Activated CD4-positive, alpha-beta T cell treated with anti-CD3 and anti-CD28 coated beads, Interleukin-2, amount 50 U/mL, for 1 hour (primary cell): Measurements from ENCODE around the gene COL8A1.

Experiments
- DNase-seq: peaks from one replicate; pipeline ENCODE4 v3.0.0-alpha.2; 2020

The COL8A1 gene

DNA sequence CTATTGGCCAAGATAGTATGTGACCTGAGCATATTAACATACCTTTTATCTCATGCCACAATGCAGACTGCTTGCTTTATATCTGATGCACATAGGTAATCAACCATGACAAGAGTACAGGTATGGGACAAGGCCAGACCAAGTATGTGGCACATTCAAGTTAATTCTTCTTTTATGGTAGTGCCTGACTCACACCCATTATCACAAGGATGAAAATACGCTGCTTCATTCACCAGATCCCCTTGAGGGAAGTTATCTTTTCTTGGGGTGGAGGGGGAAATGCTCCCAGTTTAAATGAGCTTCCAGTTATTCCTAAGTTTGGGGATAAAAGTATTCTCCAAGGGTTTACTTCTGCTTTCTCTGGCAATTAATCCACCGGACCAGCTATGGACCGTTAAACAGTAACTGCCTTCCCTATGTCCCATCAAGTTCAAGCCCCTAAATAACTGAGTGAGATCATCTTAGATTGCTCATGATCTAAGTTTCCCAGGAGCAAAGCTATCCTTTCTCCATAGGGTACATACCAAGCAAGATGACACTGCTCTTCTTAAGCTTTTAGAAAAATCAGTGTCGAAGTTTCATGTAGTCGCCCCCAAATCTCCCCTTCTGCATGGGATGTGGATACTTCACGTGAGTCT lies 1.9 kb downstream of the COL8A1 start:
- DNase-seq = no peak

DNA sequence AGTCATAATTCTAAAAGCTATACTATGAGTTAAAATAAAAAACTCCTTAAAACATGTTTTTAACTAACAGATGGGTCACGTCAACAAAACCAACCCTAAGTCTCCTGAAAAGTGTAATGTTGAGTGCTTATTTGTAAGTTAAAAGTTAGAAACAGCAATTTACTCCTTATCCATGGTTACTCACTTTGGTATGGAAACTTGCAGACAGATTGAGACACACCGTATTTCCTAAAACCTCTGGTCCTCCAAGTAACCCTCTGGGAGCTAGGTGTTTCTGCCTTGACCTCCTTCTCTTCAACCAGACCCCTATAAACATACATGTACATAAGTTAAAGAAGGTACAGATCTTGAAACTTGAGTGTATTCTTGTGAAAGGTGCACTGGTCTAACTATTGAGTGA lies 3.1 kb downstream of the COL8A1 start:
- no peak for DNase-seq

DNA sequence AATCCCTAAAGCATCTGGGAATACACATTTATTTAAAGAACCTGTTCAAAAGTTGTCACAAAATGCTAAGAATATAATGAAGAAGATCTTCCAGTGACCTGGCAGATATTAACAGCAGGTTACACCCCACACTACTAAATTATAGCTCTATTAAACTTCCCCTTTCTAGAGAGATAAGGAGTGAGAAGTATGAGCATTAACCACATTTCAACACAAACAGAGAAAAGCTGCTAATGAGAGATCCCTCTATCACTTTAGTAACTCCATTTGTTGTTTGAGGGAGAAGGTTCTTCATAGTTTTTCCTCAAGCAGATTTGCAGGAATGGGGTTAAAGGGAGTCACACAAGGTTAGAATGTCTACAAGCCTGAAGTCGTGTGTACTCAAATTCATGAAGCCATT lies 3.6 kb downstream of the COL8A1 start:
- no peak for DNase-seq

DNA sequence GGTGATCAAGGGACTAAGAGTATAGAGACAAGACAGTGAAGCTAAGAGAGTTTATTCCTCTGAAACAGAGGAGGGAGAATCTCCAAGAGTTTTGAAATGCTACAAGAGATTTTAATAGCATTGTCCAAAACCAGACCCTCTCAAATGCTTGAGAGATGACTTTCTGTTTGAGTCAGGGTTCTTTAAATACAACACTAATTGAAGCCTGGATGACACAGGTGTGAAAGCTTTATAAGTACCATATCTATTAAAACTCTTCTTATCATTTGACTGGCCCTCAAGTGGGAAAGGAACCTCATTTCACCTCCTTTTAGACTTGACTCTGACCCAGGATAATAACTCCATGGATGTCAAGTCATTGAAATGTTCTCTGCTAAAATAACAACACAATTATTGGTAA lies 5.6 kb downstream of the COL8A1 start:
- DNase-seq = no peak

DNA sequence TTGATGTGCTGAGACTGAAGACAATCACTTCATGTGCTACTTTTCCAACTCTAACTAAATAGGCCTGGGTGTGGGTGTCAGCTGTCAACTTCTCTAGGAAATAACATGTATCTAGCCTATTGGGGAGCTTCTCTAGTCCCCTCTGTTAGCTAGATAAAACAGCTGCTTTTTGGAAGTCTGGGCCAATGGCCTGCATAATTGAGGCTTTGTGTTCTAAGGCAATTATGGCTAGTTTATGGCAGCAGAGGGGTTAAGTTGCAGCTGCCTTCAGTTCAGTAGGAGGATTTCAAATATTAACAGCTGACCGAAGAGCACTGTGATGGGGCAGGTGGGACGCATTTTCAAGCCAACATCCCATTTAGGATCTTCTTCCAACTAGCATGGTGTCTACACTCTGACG lies 6.4 kb downstream of the COL8A1 start:
- DNase-seq = no peak

DNA sequence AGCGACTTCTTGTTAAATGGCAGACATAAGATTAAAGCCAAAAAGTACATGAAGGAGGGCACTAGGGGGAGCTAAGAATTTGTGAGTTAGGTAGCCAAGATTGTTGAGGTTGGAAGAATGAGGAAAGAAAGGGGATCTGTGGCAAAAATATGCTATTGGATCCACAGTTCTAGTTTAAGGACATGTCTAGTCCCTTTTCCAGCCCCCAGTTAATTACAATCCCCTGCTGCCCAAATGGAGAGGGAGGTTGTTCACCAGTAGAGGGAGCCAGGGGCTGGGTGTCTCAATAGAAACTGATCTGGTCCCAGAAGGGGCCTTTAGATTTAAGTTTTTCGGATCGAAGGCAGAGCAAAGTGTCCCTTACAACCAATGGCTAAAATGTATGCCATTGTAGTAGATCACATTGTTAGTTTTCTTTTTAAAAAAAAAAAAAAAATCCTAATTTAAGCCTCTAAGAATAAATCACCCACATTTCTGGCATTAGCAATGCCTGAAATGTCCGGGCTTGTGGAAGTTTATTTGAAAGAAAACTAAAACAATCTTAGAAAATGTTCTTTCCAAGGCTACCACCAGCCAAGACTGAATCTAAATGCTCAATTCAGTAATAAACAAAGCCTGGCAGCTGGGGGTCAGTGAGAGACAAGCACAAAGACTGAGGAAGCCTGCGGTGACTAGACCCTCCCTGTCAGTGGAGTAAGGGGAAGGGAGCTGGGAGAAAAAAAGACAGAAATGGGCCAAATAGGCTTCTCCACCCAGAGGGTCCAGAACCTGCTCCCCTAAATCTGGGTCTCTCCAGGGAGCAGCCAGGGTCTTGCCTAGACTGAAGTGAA lies 7.1 kb downstream of the COL8A1 start:
- DNase-seq = no peak

DNA sequence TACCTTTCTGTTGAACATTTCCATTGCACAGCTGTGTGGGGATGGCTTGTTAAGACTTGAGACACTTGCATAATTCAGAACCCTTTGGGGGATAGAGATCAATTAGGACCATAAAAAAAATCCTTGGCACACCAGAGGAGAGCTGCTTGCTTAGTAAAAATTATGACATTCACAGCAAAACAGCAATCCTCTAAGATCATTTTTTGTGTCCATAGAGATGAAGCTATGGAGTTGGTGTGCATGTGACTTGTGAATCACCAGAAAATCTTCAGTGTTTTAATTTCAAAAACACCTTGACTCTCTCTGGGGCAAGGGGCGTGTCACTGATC lies 7.7 kb downstream of the COL8A1 start:
- DNase-seq = no peak

DNA sequence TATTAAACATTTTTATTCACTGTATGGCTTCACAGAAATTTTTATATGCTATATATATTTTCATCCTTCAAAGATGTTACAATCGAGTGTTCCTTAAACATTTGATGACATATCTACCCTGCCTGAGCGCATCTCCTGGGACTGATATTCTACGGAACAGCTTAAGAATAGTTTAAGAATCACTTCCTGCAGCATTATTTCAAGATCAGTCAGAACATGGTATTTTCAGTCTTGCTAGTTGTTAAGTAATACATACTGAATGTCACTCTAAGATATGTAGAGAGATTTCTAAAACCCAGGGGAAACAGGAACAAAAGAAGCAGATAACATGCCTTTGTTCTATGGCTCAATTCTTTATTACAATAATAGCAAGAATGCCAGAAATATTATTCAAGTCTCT lies 8.7 kb downstream of the COL8A1 start:
- no peak for DNase-seq

DNA sequence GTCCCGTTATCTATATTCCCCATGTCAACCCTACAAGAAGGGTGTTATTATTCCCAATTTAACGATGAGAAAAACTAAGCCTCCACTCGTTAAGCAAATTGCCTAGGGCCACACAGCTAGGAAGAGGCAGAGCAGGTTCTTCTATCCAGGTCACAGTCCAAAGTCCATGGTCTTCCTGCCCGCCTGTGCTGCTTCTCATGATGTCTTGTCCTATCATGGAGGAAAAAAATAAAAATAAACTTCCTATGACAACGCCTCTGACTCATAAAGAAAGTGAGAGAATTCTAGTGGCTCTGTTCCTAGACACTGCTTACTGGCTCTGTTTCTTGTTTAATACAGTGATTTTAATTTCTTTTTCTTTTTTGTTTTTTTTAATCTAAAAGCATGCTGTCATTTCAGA lies 9.7 kb downstream of the COL8A1 start:
- DNase-seq = no peak

DNA sequence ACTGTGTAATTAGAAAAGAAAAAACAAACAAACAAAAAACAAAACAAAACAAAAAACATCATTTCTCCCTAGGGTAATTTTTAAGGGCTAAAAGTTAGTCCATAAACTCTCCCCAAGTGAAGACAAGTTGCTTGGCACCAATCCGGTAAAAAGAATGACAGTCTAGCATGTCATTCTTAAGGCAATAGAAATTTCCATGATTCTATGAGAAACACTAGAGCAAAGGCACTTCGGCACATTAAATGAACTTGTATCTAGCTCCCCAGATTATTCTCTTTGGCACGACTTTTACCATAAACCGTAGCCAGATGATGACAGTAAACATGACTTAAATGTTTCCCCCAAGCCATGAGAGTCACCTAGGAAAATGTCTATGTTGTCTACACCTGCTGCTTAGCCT lies 10.1 kb downstream of the COL8A1 start:
- no peak for DNase-seq

DNA sequence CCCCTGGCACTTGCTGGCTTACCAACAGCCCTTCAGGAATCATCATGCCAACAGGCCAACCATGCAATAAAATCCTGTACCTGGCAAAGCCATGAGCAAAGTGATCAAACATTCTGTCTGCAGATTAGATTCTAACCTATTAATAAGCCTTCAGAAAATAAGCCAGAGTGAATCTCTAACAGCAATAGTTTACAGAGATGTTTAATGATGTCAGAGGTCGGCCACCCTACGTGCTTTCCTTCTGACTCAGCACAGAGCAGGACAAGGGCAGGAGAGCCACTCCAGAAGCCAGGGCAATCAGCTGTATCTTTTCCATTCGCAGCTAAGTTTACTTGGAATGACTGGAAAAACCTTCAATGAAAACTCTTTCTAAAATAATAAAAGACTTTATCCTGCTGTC lies 13.1 kb downstream of the COL8A1 start:
- no peak for DNase-seq

DNA sequence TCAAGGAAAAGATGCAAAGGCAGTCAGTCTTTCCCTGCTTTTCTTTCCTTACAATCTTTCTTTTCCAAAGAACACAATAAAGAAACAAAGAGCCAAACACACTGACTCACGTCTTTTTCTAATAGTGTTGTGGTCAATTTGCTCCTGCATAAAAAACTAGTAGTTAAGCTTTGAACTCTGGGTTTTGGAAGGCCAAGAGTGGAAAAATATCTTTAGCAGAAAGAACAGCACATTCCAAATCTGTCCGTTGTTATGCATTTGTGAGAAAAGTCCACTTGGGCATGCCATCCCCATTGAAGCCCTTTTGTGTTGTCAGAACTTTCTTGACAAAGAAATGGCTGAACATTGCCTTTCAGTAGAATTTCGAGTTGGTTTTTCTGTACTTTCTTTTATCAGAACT lies 18.2 kb downstream of the COL8A1 start:
- no peak for DNase-seq

DNA sequence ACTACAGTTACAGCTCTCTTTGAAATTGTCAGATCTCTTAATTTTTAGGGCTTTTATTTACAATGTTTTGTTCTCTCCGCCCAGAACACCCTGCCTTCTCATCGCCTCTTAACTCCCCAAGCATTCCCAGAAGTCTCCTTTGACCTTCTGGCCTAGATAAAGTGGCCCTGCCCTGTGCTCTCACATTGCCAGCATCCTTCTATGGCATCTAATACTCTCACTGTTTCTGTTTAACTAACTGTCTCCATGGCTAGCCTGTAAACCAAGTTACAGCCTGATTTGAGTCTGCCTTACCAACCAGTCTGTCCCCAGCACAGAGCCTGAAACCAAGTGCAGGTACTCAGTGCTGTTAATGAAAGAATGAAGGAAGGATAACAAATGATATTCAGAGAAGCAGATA lies 19.9 kb downstream of the COL8A1 start:
- no peak for DNase-seq

DNA sequence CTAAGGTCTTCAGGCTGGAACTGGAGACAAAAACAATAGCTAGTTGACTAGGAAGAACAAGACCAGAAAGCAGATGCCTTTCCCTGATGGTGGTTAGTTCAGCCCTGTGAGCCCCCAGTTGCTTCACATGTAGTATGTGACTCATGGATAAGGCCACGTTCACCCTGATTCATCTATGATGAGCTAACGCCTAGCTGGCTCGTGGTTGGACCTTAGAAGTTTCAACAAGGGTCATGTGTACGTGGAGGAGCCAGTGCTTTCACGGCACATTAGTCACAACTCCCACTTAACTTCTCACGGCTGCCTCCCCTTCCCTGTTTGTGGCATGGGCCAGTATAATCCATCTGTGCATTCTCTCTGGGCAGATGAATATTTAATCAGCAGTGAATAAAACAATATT lies 20.6 kb downstream of the COL8A1 start:
- DNase-seq = no peak

DNA sequence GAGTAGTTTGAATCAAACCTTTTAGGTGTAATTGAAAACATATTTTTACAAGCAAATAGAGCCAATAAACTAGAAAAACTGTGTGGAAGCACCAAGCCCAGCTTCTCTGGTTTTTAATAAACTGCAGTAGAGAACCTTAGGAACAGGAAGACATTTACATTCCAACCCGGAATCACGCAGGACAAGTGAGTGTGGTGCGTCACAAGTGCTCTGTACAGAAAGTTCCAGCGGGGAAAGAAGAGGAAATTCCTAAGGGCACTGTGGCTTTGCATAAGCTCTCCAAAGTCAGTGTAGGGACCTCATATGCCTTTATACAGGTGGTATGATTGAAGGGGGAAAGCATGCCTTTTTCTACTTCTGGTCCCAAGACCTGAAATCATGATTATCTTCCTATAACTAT lies 21.6 kb downstream of the COL8A1 start:
- no peak for DNase-seq

DNA sequence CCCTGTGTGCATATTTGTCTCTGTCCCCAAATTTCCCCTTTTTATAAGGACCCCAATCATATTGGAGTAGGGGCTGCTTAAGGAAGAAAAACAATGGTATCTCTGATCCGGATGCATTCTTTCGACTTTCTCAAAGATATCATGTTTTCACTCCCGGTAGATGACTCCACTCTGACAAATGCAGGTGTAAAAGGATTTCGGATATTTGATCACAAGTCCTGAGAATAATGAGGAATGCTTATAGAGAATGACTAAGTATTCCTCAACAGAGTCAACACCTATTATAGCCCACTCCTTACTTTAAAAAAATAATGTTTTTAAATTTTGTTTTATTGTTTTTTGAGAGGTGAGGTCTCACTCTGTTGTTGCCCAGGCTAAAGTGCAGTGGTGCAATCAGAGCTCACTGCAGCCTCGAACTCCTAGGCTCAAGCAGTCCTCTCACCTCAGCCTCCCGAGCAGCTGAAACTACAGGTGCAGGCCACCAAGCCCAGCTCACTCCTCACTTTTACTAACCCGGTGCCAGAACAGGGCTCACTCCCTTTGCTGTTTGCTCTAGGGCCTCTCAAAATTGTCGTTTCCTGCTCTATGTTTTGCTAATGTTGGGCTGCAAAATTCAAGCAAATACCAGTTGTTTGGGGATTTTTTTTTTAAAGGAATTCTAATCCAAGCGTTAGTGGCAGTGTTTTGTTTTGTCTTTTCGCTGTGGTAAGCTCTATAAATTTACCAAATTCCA lies 24.6 kb downstream of the COL8A1 start:
- DNase-seq = no peak

DNA sequence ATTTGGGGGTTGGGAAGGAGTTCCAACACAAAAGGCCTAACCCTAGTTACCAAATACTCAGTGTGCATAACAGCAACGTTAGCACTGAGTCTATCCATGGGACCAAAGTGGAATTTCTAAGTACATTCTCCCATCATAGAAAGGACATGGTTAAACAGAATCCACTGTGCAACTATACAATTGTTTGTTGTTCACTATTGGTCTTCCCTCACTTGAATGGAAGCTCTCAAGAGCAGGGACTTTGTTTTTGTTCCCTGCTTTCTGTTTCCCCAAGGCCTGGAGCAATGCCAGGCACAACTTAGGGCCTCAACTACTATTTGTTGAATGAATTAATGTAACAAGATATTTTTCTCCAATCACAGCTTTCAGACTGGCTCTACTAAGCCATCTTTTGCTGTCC lies 25.6 kb downstream of the COL8A1 start:
- no peak for DNase-seq

DNA sequence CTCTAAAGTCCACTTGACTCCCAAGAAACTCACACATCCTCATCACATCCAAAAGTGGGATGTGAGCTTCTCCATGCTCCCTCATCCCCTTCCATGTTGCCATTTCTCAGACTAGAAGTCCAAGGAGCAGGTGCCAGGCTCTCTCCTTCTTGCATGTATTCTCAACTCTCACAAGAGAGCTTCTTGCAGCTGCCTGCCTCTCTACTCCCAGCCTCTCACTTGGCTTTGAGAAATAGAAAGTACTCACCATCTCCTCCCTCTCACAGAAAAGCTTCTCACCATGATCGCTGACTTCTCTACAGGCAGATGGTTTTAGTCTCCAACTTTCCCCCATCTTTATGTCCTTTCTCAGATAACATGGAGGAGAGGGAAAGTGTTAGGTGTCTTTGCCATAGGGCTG lies 26.6 kb downstream of the COL8A1 start:
- DNase-seq = no peak

DNA sequence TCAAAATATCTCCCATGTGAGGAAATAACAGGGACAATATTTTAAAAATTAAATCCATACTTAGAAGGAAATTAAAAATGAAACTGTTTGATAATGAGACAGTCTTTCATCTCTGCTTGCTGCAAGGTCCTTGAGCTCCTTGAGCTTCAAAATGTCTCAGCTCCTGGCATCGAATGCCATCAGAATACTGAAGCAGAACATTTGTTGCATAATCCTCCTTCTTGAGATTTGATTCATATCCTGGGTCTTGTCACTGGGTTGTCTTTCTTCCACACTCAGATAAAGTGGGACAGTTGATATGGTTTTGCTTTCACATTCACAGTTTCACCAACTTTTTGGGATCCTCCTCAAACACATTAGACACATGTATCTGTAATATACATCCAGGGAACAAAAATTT lies 27.8 kb downstream of the COL8A1 start:
- no peak for DNase-seq

DNA sequence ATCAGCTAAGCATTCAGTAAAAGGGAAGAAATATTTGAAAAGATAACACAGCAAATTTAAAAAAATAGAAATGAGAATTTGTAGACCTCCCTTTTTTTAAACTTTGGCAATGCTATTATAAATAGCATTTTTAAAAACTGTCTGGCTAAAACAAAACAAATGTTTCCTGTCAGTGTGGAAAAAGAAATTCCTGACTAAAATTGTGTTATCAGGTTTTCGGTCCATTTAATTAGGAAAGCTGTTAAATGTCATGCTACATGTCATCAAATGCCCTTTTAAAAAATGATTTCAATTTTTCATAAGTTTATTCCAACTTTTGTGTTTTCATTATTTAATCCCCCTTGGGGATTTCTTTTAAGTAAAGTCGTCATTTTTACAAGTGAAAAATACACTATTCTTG lies 29.6 kb downstream of the COL8A1 start:
- no peak for DNase-seq

DNA sequence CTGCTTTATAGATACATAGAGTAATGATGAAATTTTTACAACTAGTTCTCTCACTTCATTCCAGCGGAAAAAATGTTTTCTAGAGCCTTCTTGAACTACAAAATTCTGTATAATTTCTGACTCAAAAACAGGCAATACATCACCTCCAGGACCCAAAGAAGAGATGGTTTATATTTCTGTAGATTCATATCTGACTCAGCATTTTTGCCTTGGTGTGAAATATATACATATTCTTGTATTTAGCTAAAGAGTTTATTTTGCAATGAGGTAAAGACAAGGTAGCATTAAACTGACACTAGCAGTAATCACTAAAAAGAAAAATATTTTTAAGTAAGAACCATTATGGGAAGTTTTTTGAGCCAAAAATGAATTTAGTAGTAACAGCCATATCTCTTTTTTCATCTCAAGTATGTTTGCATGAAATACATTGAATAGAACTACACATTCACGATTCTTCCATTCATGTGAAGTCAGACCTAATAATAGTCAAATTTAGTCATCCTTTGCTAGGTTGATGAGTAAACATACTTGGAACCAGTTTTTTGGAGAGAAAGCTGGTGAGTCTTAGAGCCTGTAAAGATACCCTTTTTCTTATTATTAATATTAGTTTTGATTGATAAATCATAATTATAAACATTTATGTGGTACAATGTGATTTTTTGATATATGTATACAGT lies 31.6 kb downstream of the COL8A1 start:
- no peak for DNase-seq

DNA sequence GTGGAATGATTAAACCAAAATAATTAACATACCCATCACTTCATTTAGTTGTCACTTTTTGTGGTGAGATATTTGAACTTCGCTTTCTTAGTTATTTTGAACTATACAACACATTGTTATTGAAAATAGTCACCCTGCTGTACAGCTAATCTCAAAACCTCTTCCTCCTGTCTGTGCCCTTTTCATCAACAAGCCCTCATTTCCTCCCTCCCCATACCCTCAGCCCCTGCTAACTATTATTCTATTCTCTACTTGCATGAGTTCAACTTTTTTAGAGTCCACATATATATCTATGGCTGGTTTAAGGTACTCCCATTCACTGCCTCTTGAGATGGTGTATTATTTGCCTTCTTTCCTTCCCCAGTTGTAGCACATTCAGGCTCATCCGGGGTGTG lies 32.2 kb downstream of the COL8A1 start:
- no peak for DNase-seq

DNA sequence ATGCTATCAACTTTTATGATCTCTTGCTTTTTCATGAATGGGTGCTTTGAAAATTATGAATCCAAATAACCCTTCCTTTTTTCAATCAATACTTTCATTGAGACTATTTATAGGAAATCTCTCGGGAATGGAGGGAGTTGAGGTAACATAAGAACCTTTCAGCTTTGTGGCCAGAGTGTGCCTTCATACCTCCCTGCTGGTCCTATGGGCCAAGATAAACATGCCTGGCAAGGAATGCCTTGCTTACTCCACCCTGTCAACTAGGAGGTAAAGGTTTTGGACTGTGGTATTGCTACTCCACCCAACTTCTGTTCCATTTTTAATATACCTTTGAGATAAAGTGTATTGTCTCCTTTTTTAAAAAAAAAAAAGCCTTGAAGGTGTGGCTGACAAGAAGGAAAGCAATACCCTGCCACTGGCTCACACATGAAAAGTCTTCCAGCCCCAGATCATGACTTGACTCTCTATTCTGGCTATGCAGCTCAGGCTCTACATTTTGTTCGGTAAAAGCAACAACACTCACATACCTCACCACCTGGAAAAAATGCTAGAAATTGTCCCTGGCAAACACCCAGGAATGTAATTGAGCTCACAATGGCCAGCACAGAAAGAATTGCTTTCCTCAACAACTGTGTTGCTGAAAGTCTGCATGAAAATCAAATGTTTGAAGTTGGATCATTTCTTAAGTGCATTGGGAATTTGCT lies 35.8 kb downstream of the COL8A1 start:
- no peak for DNase-seq
